Hematopoietic multipotent progenitor cell treated with erythropoietin and hydrocortisone succinate and interleukin-3 and kit ligand, for 15 days (in vitro differentiated cells): ENCODE results near the gene SF3A2.

ENCODE experiments used
- DNase-seq: peaks from one replicate; pipeline ENCODE4 v3.0.0-alpha.2; 2015; ENCODE audit warnings: low spot score

Gene SF3A2

DNA sequence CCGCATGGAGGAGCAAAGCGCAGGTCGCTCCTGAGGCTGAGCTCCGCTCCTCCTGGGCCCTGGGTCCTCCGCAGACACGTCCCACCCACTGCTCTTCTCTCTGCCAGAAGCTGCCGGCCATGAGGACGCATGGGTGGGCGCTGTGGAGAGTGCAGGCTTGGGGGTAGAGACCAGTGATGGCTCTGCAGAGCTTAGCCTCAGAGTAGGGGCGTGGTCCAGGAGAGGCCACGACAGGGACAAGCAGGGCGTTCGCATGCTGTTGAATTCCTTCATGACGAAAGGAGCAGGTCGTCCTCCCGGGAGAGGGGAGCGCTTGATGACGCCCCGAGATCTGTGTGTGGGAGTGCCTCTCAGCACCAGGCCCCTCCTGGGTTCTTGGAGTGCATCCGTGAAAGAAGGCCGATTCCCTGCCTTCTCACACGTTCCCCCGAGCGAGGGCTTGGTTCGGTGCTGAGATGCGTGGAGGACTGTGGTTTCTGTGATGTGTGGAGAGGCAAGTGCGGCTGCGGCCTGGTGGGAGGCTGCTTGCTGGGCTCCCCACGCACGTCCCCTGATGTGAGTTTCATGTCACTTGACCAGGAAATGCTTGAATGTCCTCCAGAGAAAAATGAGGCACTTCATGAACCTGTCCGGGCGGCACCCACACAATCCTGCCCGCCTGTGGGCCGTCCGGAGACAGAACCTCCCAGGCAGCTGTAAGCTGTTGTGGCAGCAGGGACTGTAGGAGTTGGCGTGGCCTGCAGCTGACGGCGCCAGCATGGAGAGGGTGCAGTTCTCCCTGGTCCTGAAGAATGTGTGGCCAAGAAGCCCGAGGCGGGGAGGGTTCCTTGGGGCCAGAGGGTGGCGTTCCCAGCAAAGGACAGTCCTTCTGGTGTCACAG, 4.5 kb downstream of the SF3A2 start:
- no peak for DNase-seq

GRCh38 chr19:2242092-2242537, 5.5 kb downstream of the SF3A2 start:
- no peak for DNase-seq

DNA sequence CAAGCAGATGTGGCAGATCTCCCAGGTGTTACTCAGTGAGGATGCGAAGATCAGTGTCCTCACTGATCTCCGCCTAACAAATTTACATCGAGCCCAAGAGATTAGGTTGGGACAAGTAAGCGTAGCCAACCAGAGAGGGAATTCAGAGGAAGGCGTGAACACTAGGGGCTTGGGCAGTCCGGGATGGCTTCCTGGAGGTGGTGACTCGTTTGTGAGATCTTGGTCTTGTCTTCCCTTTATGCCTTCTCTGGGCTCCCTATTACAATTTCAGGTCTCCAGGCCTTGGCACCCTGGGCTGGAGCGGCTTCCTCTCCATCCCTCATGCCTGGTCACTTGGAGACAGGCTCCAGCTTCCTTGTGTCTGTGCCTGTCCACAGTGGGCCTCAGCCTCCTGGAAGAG, 6.2 kb downstream of the SF3A2 start:
- no peak for DNase-seq

DNA sequence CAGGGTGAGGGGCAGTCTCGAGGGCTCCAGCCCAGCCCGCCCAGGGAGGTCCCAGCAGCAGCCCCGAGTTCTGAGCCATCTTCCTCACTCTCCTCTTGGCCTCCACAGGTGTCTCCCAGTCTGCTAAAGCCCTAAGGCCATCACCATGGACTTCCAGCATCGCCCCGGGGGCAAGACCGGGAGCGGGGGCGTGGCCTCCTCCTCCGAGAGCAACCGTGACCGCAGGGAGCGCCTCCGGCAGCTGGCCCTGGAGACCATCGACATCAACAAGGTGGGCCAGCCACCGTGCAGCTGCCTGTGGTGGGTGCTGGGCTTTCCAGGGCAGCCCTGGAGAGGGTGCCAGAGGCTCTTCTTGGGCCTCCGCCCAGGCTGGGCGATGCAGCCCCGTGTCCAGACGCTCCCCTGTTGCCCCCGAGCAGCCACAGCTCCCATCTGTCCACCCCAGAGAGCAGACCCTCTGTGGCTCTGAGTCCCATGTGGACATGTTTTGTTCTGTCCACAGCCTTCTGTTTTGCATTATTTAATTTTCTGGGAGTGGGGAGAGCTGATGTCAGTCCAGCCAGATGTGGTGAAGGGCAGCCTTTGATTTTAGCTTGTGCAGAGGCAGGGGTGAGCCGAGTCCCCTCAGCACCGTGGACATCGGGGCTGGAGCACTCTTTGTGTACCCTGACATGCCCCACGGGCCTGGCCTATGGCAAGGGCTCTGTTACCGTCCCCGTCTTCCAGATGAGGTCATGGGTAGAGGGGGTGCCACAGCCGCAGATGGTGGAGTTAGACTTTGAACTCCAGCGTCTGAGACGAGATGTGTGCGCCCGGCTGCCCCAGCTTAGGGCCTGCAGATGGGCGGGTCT, 6.9 kb downstream of the SF3A2 start:
- DNase-seq, result no peak

DNA sequence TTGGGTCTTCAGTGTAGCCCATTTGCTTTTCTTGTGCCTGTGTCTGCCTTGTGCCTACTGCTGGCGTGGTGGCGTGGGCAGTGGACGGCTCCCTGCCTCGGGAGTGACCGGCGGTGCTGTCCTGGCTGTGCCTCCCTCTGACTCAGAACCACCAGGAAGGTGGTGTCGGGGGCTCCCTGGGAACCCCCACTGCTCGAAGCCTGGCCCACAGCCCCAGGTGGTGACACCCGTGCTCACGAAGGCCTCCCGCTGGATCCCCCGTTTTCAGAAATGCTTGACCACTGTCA, 7.4 kb downstream of the SF3A2 start:
- no peak for DNase-seq

DNA sequence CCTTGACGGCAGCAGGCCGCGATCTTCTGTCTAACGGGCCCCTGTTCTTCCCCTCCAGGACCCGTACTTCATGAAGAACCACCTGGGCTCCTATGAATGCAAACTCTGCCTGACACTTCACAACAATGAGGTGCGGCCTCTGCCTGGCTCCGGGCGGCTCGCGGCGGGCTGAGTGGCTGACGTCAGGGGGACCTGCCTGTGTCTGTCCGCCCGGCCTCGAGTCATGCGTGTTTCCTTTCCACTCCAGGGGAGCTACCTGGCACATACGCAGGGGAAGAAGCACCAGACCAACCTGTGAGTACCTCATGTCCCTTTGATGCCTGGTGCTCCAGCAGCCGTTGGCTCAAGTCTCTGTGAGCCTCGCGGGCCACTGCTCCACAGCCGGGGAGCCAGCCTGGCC, 7.9 kb downstream of the SF3A2 start:
- no peak for DNase-seq

DNA sequence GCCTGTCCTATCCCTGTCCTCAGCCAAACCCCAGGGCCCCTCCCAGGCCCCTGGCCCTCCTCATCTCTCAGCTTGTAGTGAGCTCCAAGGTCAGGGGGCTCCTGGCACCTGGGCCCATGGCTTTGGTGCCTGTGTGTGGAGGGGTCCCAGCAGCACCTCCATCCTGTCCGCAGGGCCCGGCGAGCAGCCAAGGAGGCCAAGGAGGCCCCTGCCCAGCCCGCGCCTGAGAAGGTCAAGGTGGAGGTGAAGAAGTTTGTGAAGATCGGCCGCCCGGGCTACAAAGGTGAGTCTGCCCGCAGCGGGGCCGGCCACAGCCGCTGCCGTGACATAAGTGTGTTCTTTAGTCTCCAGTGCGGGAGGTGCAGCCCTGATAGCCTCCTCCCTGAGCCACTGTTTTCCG, 8.6 kb downstream of the SF3A2 start:
- no peak for DNase-seq

GRCh38 chr19:2246014-2246620, 9.5 kb downstream of the SF3A2 start:
- no peak for DNase-seq

DNA sequence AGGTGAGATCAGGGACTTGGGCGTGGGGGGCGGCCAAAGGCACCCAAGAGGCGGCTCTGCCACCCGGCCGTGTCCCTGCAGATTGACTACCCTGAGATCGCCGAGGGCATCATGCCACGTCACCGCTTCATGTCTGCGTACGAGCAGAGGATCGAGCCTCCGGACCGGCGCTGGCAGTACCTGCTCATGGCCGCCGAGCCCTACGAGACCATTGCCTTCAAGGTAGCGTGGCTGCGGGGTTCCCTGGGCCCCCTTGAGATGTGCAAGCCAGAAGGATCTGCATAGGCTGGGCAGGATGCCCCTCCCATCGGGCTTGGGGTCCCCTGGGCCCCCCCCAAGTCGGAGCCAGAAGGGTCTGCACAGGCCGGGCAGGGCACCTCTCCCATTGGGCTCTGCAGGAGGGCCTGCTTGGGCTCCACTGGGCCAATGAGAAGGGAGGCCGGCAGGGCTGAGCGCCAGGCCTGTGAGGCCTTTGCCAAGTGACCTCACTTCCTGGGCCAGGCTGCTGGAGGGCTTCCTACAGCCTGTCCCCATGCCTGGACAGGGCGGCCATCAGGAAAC, 10.3 kb downstream of the SF3A2 start:
- DNase-seq, result no peak

GRCh38 chr19:2247433-2248101, 10.9 kb downstream of the SF3A2 start:
- DNase-seq, result no peak

GRCh38 chr19:2248136-2249009, 11.7 kb downstream of the SF3A2 start:
- no peak for DNase-seq

DNA sequence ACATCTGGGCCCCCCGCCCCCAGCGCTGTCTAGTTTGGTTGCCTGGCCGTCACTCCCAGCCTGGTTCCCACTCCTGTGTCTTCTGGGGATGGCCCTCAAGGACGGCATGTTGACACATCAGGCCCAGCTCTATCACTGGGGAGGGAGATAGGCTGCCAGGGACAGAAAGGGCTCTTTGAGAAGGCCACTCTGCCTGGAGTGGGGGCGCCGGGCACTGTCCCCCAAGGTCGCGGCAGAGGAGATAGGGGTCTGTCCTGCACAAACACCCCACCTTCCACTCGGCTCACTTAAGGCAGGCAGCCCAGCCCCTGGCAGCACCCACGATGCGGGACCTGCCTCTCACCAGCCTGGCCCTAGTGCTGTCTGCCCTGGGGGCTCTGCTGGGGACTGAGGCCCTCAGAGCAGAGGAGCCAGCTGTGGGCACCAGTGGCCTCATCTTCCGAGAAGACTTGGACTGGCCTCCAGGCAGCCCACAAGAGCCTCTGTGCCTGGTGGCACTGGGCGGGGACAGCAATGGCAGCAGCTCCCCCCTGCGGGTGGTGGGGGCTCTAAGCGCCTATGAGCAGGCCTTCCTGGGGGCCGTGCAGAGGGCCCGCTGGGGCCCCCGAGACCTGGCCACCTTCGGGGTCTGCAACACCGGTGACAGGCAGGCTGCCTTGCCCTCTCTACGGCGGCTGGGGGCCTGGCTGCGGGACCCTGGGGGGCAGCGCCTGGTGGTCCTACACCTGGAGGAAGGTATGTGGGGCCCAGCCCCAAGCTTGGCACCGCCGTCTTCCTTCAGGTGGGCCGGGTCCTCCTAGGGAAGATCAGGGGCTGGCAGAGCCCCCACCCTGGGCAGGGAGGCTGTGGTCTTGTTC, 12.6 kb downstream of the SF3A2 start, which contains the start of gene AMH:
Gene AMH (plus strand): TSS at position 314 of the 857 bp plus-strand sequence. CDS start 10 bp downstream, at position 324.
- no peak for DNase-seq

GRCh38 chr19:2249880-2250765, 13.5 kb downstream of the SF3A2 start:
- no peak for DNase-seq

DNA sequence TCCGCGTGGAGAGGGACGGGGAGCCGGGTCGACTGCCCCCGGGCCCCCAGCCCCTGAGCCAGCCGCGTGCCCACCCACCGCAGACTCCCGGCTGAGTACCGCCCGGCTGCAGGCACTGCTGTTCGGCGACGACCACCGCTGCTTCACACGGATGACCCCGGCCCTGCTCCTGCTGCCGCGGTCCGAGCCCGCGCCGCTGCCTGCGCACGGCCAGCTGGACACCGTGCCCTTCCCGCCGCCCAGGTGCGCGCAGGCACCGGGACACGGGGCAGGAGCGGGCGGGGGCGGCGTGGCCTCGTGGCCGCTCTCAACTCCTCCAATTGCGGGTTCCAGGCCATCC, 14.1 kb downstream of the SF3A2 start:
- DNase-seq, result no peak

DNA sequence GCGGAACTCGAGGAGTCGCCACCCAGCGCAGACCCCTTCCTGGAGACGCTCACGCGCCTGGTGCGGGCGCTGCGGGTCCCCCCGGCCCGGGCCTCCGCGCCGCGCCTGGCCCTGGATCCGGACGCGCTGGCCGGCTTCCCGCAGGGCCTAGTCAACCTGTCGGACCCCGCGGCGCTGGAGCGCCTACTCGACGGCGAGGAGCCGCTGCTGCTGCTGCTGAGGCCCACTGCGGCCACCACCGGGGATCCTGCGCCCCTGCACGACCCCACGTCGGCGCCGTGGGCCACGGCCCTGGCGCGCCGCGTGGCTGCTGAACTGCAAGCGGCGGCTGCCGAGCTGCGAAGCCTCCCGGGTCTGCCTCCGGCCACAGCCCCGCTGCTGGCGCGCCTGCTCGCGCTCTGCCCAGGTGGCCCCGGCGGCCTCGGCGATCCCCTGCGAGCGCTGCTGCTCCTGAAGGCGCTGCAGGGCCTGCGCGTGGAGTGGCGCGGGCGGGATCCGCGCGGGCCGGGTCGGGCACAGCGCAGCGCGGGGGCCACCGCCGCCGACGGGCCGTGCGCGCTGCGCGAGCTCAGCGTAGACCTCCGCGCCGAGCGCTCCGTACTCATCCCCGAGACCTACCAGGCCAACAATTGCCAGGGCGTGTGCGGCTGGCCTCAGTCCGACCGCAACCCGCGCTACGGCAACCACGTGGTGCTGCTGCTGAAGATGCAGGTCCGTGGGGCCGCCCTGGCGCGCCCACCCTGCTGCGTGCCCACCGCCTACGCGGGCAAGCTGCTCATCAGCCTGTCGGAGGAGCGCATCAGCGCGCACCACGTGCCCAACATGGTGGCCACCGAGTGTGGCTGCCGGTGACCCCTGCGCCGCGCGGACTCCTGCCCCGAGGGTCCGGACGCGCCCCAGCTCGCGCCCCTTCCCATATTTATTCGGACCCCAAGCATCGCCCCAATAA, 14.8 kb downstream of the SF3A2 start:
- DNase-seq, result no peak

DNA sequence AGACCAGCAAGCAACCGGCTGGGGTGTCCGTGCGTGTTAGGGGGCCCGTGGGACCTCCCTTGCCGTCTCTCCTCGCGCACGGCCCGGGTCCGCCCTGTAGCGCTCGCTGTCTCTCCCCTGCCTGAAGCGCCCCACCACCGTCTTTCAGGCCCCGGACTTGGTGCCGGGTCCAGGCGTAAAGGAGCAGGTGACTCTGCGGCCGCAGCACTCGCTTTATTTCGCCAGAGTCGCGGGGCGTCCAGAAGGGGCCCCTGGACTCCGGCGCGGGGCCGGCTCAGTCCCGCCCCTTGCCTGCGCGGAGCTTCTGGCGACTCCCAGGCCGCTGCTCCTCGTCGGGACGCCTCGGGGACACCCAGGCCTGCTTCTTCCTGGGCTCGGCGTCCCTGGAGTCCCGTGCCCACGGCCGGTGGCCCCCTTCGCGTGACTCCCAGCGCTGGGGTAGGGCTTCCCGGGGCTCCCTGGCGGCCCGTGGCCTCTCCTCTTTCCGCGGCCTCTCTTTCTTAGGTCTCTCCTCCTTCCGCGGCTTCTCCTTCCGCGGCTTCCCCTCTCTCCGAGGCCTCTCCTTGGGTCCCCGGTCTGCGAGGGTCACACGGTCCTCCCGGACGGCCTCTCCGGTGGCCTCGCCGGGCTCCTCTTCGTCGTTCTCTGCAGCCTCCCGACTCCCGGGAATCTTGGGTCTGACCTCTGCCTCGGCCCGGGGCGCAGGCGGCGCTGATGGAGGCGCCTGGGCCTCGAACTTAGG, 15.6 kb downstream of the SF3A2 start:
- no peak for DNase-seq

- DNase-seq, result no peak
These were observed 16.1 kb downstream of the SF3A2 start for GRCh38 chr19:2252797-2253105.
